ENCODE measurements around the gene PTGR3. TPM values are rescaled to one million over a fixed set of nuclear protein-coding genes. Genes with fewer than 3 reads are reported as not detected.

The PTGR3 gene
- total and polyA plus RNA-seq, 3 donors from 2014 or later, result 13.9 to 27.9 (median 15.7) TPM

GRCh38 chr18:75238786-75239185 is 29.8 kb upstream of the PTGR3 start:
- TF ChIP-seq CTCF (IDR thresholded peaks at IDR 0.05), result no peak
- no peak for TF ChIP-seq POLR2A (IDR thresholded peaks at IDR 0.05)

GRCh38 chr18:75238100-75238499 is 29.2 kb upstream of the PTGR3 start:
- TF ChIP-seq CTCF (IDR thresholded peaks at IDR 0.05), result no peak
- TF ChIP-seq POLR2A (IDR thresholded peaks at IDR 0.05), result no peak
- Histone ChIP-seq H3K27me3 (no peaks in the 10 kb centered on the region), H3K4me1 (peaks cover 16% of the 10 kb centered on the region), H3K9me3 (no peaks in the 10 kb centered on the region), H3K36me3 (ENCODE audit: low read depth, missing control alignments) (no peaks in the 10 kb centered on the region), H3K4me3 (no peak overlapping the region), H3K27ac (peak overlapping the region in 1 of 2 donors; percentile 55)
- intact Hi-C loops (cut with DNase I; ENCODE audit: low total_unique reads), result no loop called here
- no peak for DNase-seq
- WGBS, 2 donors, result 67 to 72% methylated on average over 13 of the region's 13 CpGs

More at GRCh38 chr18:75238786-75239185, 29.8 kb upstream of the PTGR3 start:
- Histone ChIP-seq H3K27me3 (no peaks in the 10 kb centered on the region), H3K36me3 (ENCODE audit: low read depth, missing control alignments) (no peaks in the 10 kb centered on the region), H3K4me3 (no peak overlapping the region), H3K27ac (no peak overlapping the region), H3K9me3 (no peaks in the 10 kb centered on the region), H3K4me1 (peaks cover 16% of the 10 kb centered on the region)
- 49 to 57% methylated on average over 10 of the region's 10 CpGs for WGBS, 2 donors
- DNase-seq, result no peak
- intact Hi-C loops (cut with DNase I; ENCODE audit: low total_unique reads), result no loop called here

- H3K4me1 ChIP-seq, result peaks cover 28% of the 10 kb centered on the region
- no peaks in the 10 kb centered on the region for H3K36me3 ChIP-seq (ENCODE audit: low read depth, missing control alignments)
- no peaks in the 10 kb centered on the region for H3K9me3 ChIP-seq
- DNase-seq, result no peak
- intact Hi-C loops (cut with DNase I; ENCODE audit: low total_unique reads), result no loop called here
- H3K4me3 ChIP-seq, result no peak overlapping the region
- no peaks in the 10 kb centered on the region for H3K27me3 ChIP-seq
- WGBS, 2 donors, result 76% methylated on average over 12 to 13 of the region's 13 CpGs
- TF ChIP-seq POLR2A (IDR thresholded peaks at IDR 0.05) (no peak), CTCF (IDR thresholded peaks at IDR 0.05) (no peak)
- H3K27ac ChIP-seq, result no peak overlapping the region
Observed at GRCh38 chr18:75235896-75236295, 27.0 kb upstream of the PTGR3 start.

GRCh38 chr18:75234901-75235300 is 26.0 kb upstream of the PTGR3 start:
- Histone ChIP-seq H3K4me3 (no peak overlapping the region), H3K4me1 (peaks cover 28% of the 10 kb centered on the region), H3K9me3 (no peaks in the 10 kb centered on the region), H3K27me3 (no peaks in the 10 kb centered on the region), H3K27ac (no peak overlapping the region), H3K36me3 (ENCODE audit: low read depth, missing control alignments) (no peaks in the 10 kb centered on the region)
- WGBS, 2 donors, result 85 to 91% methylated on average over 12 of the region's 12 CpGs
- intact Hi-C loops (cut with DNase I; ENCODE audit: low total_unique reads), result no loop called here
- TF ChIP-seq CTCF (IDR thresholded peaks at IDR 0.05), result no peak
- TF ChIP-seq POLR2A (IDR thresholded peaks at IDR 0.05), result no peak
- no peak for DNase-seq

GRCh38 chr18:75231053-75231406 is 22.1 kb upstream of the PTGR3 start:
- Histone ChIP-seq H3K27me3 (no peaks in the 10 kb centered on the region), H3K9me3 (no peaks in the 10 kb centered on the region), H3K4me3 (no peak overlapping the region), H3K4me1 (peaks cover 33% of the 10 kb centered on the region), H3K27ac (peak overlapping the region; percentile 12 to 58), H3K36me3 (ENCODE audit: low read depth, missing control alignments) (no peaks in the 10 kb centered on the region)
- TF ChIP-seq CTCF (IDR thresholded peaks at IDR 0.05) (no peak), POLR2A (IDR thresholded peaks at IDR 0.05) (no peak)
- 65 to 79% methylated on average over 4 to 5 of the region's 5 CpGs for WGBS, 2 donors
- intact Hi-C loops (cut with DNase I; ENCODE audit: low total_unique reads), result no loop called here
- no peak for DNase-seq
